HCT116 (cell line): ENCODE data around the gene CDH11. TPM values are rescaled to one million over a fixed set of nuclear protein-coding genes. Genes with fewer than 3 reads are reported as not detected.

ENCODE experiments used
- ATAC-seq: fragments of 200-7000 bp; cut with Tn5 transposase; 2 replicates; pipeline ENCODE4 v1.9.1; 2020; ENCODE audit warnings: mild to moderate bottlenecking, moderate library complexity
- BruUV-seq: library from RNA; stranded (reverse); fragments of 400-500 nt; replicated peaks from 2 replicates; lab custom pipeline; 2021; lab: Mats Ljungman, UMichigan
- CTCF ChIA-PET: fragments of 300-600 bp; sonication (Branson Sonifier 250); formaldehyde crosslinking; loops from one replicate; lab custom pipeline; 2021; ENCODE audit warnings: antibody characterized with exemption; lab: Charles Lee
- POLR2A ChIA-PET: fragments of 300-600, 350-600 bp; sonication (Branson Sonifier 250); formaldehyde crosslinking; loops from one replicate; lab custom pipeline; 2021; ENCODE audit warnings: antibody characterized with exemption; lab: Charles Lee
- RAD21 ChIA-PET, 2 experiments: fragments of 300-600 bp; sonication (Branson Sonifier 250); formaldehyde crosslinking; loops; one replicate each; lab custom pipeline; 2023; ENCODE audit warnings: low total read pairs in 2 of 2; ENCODE audit not compliant: uncharacterized antibody in 2 of 2, unreplicated experiment in 2 of 2, low non-redundant PET in 1 of 2; lab: Charles Lee
- DNase-seq: peaks from one replicate; pipeline ENCODE4 v3.0.0-alpha.2; 2010; ENCODE audit warnings: low read depth, low spot score
- H2AFZ ChIP-seq: fragments of 200-600 bp; shearing (Covaris generic), sonication (generic); 2 replicates; pipeline ENCODE4 v1.6.1; 2017; ENCODE audit warnings: low read depth, mixed run types, mixed read lengths, antibody characterized with exemption, low read length; ENCODE audit not compliant: poor library complexity, severe bottlenecking
- H3K27ac ChIP-seq: 2 replicates; pipeline ENCODE4 v1.5.1; 2012; ENCODE audit warnings: low read depth, low read length
- H3K27me3 ChIP-seq: fragments of 200-600 bp; sonication (generic); 2 replicates; pipeline ENCODE4 v1.6.1; 2016; ENCODE audit warnings: mixed run types, low read length, mixed read lengths; ENCODE audit not compliant: insufficient read depth
- H3K36me3 ChIP-seq, 2 experiments: fragments of 200-500 bp in 1 of 2; fragments of 200-600 bp in 1 of 2; sonication (Bioruptor generic) in 1 of 2; sonication (generic) in 1 of 2; 2 replicates each; pipeline versions ENCODE4 v1.5.1 to v1.6.1; 2014 to 2016; ENCODE audit warnings: low read length in 2 of 2, inconsistent platforms in 1 of 2, mixed read lengths in 1 of 2, mixed run types in 1 of 2; ENCODE audit not compliant: insufficient read depth in 2 of 2, control insufficient read depth in 1 of 2
- H3K4me1 ChIP-seq, 2 experiments: fragments of 200-600 bp in 1 of 2; sonication (generic) in 1 of 2; 2 replicates each; pipeline versions ENCODE4 v1.5.1 to v1.6.1; 2012 to 2017; ENCODE audit warnings: low read length in 2 of 2, inconsistent platforms in 1 of 2, mild to moderate bottlenecking in 1 of 2, mixed read lengths in 1 of 2, mixed run types in 1 of 2, moderate library complexity in 1 of 2; ENCODE audit not compliant: insufficient read depth in 2 of 2, control insufficient read depth in 1 of 2
- H3K4me2 ChIP-seq: fragments of 200-600 bp; sonication (generic); 2 replicates; pipeline ENCODE4 v1.6.1; 2017; ENCODE audit warnings: mixed run types, low read length, mixed read lengths
- H3K4me3 ChIP-seq, 2 experiments: fragments of 200-600 bp in 1 of 2; sonication (generic) in 1 of 2; replicated peaks in 1 of 2; 2 replicates each; pipeline ENCODE4 v1.5.1; 2011 to 2016; ENCODE audit warnings: low read length in 2 of 2, control low read depth in 1 of 2, low read depth in 1 of 2, mild to moderate bottlenecking in 1 of 2, mixed read lengths in 1 of 2, mixed run types in 1 of 2
- H3K79me2 ChIP-seq: fragments of 200-600 bp; sonication (generic); 2 replicates; pipeline ENCODE4 v1.6.1; 2017; ENCODE audit warnings: mild to moderate bottlenecking, mixed run types, low read length, moderate library complexity, mixed read lengths; ENCODE audit not compliant: insufficient read depth
- H3K9ac ChIP-seq: fragments of 200-600 bp; sonication (generic); 2 replicates; pipeline ENCODE4 v1.6.1; 2016; ENCODE audit warnings: low read length, mixed read lengths
- H3K9me2 ChIP-seq: fragments of 200-600 bp; sonication (generic), shearing (Covaris generic); 2 replicates; pipeline ENCODE4 v1.6.1; 2017; ENCODE audit warnings: mixed run types, mild to moderate bottlenecking, moderate library complexity; ENCODE audit not compliant: insufficient read depth
- H3K9me3 ChIP-seq, 2 experiments: fragments of 200-500 bp in 1 of 2; fragments of 200-600 bp in 1 of 2; sonication (Bioruptor generic) in 1 of 2; sonication (generic) in 1 of 2; 2 replicates each; pipeline ENCODE4 v1.6.1; 2014 to 2017; ENCODE audit warnings: low read length in 2 of 2, mixed read lengths in 2 of 2, inconsistent platforms in 1 of 2, low read depth in 1 of 2, mild to moderate bottlenecking in 1 of 2, mixed run types in 1 of 2, moderate library complexity in 1 of 2; ENCODE audit not compliant: control insufficient read depth in 1 of 2, insufficient read depth in 1 of 2
- H4K20me1 ChIP-seq: fragments of 200-600 bp; sonication (generic), shearing (Covaris generic); 2 replicates; pipeline ENCODE4 v1.6.1; 2017; ENCODE audit warnings: mixed run types, mild to moderate bottlenecking, moderate library complexity; ENCODE audit not compliant: insufficient read depth
- CEBPB ChIP-seq: IDR thresholded peaks from 2 replicates; pipeline ENCODE4 v1.6.1; 2012; ENCODE audit warnings: low read depth
- POLR2AphosphoS5 ChIP-seq: IDR thresholded peaks from 2 replicates; pipeline ENCODE4 v1.6.1; 2011; ENCODE audit warnings: mild to moderate bottlenecking, low read depth, low read length, moderate library complexity
- RAD21 ChIP-seq: IDR thresholded peaks from 2 replicates; pipeline ENCODE4 v1.6.1; 2012; ENCODE audit warnings: low read depth, mild to moderate bottlenecking
- SP1 ChIP-seq: IDR thresholded peaks from 2 replicates; pipeline ENCODE4 v1.6.1; 2012; ENCODE audit warnings: low read depth
- SRF ChIP-seq: IDR thresholded peaks from 2 replicates; pipeline ENCODE4 v1.6.1; 2012; ENCODE audit warnings: low read depth
- ZFX ChIP-seq: fragments of 450-650 bp; IDR thresholded peaks from 2 replicates; pipeline ENCODE4 v1.6.1; 2017
- ZNF274 ChIP-seq: fragments of 200-500 bp; sonication (Bioruptor generic); IDR thresholded peaks from 2 replicates; pipeline ENCODE4 v1.6.1; 2014; ENCODE audit warnings: mild to moderate bottlenecking, low read depth, low read length, inconsistent platforms
- intact Hi-C: fragments of 100-400 bp; cut with micrococcal nuclease; formaldehyde crosslinking; loops from 2 replicates; pipeline ENCODE4 v1.10.0; 2022
- total RNA-seq: library from RNA; stranded (reverse); gene quantifications from one replicate; pipeline ENCODE4 v1.2.1, GENCODE V29; 2021; ENCODE audit not compliant: unreplicated experiment
- TF ChIP-seq, protein P1 (sequence below), 3 experiments: fragments of 200-600 bp in 1 of 3; sonication (generic) in 1 of 3; IDR thresholded peaks in 2 of 3; conservative IDR thresholded peaks in 1 of 3; 2 replicates each; pipeline ENCODE4 v1.5.1; 2012 to 2017; ENCODE audit warnings: low read depth in 2 of 3, low read length in 2 of 3, antibody characterized with exemption in 1 of 3, borderline replicate concordance in 1 of 3, control low read depth in 1 of 3, mild to moderate bottlenecking in 1 of 3, mixed read lengths in 1 of 3, mixed run types in 1 of 3, moderate library complexity in 1 of 3; ENCODE audit not compliant: insufficient read depth in 1 of 3
- TF ChIP-seq, protein P2 (sequence below): IDR thresholded peaks from 2 replicates; pipeline ENCODE4 v1.6.1; 2012

The CDH11 gene
- total RNA-seq, 1 experiment from 2014 or later = 0.52 TPM

DNA sequence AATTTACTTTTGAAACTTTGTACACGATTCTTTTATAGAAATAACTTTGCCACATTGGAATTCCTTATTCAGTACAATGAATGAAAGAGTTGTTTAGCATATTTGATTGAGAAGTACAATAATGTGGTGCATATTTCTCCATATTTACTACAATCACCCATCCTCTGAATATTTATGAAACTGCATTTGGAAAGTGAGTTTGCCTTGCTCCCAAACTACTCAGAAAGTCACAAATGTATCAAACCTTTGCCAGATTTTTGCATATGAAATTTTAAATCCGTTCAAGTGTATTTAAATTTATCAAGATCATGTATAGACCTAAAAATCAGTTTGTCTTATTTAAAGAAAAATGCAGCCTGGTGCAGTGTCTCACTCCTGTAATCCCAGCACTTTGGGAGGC is 148.7 kb downstream of the CDH11 start:
- intact Hi-C loops = no loop called here
- TF ChIP-seq SP1 (no peak), RAD21 (no peak), SRF (no peak), CEBPB (no peak), ZNF274 (no peak)
- TF ChIP-seq, protein P1, sequence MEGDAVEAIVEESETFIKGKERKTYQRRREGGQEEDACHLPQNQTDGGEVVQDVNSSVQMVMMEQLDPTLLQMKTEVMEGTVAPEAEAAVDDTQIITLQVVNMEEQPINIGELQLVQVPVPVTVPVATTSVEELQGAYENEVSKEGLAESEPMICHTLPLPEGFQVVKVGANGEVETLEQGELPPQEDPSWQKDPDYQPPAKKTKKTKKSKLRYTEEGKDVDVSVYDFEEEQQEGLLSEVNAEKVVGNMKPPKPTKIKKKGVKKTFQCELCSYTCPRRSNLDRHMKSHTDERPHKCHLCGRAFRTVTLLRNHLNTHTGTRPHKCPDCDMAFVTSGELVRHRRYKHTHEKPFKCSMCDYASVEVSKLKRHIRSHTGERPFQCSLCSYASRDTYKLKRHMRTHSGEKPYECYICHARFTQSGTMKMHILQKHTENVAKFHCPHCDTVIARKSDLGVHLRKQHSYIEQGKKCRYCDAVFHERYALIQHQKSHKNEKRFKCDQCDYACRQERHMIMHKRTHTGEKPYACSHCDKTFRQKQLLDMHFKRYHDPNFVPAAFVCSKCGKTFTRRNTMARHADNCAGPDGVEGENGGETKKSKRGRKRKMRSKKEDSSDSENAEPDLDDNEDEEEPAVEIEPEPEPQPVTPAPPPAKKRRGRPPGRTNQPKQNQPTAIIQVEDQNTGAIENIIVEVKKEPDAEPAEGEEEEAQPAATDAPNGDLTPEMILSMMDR (IDR thresholded peaks at IDR 0.05 in 2 of 3, conservative IDR thresholded peaks at IDR 0.05 in 1 of 3; ENCODE audit: borderline replicate concordance in 1 of 3, insufficient read depth in 1 of 3, low read depth in 2 of 3, low read length in 2 of 3) = no peak
- TF ChIP-seq, protein P2, sequence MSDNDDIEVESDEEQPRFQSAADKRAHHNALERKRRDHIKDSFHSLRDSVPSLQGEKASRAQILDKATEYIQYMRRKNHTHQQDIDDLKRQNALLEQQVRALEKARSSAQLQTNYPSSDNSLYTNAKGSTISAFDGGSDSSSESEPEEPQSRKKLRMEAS = no peak
- POLR2A ChIA-PET = no interaction called here

DNA sequence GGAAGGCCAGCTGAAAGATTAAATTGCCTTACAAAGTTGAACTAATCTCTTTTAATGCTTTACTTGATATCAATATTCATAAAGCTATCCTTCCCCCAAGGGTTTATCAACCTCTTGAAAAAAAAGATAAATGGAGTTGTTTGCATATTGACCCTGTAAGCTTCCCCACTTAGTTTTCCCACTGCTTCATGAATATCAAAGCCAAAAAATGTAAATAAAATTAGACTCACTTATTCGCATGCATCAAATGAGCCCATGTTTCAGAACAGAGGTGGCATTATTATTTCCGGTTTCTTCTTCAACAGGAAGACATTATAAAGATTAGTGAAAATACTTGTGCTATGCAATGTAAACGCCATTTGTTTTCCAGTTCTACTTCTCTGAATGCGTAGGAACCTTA is 150.7 kb downstream of the CDH11 start:
- H3K4me1 ChIP-seq = no peaks in the 10 kb centered on the region
- H2AFZ ChIP-seq = no peak overlapping the region
- intact Hi-C loops = no loop called here
- POLR2A ChIA-PET = no interaction called here
- RAD21 ChIA-PET = no interaction called here
- H4K20me1 ChIP-seq = no peaks in the 10 kb centered on the region
- no TSS peak for BruUV-seq
- no peak overlapping the region for H3K4me2 ChIP-seq
- H3K27me3 ChIP-seq = no peaks in the 10 kb centered on the region
- H3K9me3 ChIP-seq = peaks cover 16 to 32% of the 10 kb centered on the region in 2 experiments; a peak in 2 of 4 replicates
- H3K4me3 ChIP-seq = no peak overlapping the region
- H3K79me2 ChIP-seq = no peaks in the 10 kb centered on the region
- no peaks in the 10 kb centered on the region for H3K36me3 ChIP-seq
- no peaks in the 10 kb centered on the region for H3K9me2 ChIP-seq
- DNase-seq = no peak
- H3K9ac ChIP-seq = no peak overlapping the region
- TF ChIP-seq ZFX (no peak), POLR2AphosphoS5 (no peak)
- TF ChIP-seq, protein P2 = no peak
- TF ChIP-seq, all 23 proteins: peak for 0
- CTCF ChIA-PET = no interaction called here
- H3K27ac ChIP-seq = no peak overlapping the region
- ATAC-seq = no peak

More for the DNA sequence above, 148.7 kb downstream of the CDH11 start:
- Histone ChIP-seq H3K27me3 (no peaks in the 10 kb centered on the region), H3K9ac (no peak overlapping the region), H3K9me3 (peaks cover 20 to 43% of the 10 kb centered on the region in 2 experiments; a peak in 2 of 4 replicates), H2AFZ (no peak overlapping the region), H3K4me3 (no peak overlapping the region), H3K79me2 (no peaks in the 10 kb centered on the region), H3K4me1 (no peaks in the 10 kb centered on the region), H3K36me3 (no peaks in the 10 kb centered on the region), H3K4me2 (no peak overlapping the region), H4K20me1 (no peaks in the 10 kb centered on the region), H3K27ac (no peak overlapping the region), H3K9me2 (no peaks in the 10 kb centered on the region)
- DNase-seq = no peak
- no peak for ATAC-seq
- CTCF ChIA-PET = no interaction called here
- RAD21 ChIA-PET = no interaction called here
- no TSS peak for BruUV-seq
